GM23338 (cell line): ENCODE measurements around the gene LUC7L2.
"Not testable (repeated sequence)": the region's sequence is repeated elsewhere in the genome, so short reads cannot be mapped to it uniquely, and the experiment has no call there.

Experiments
- CREB1 ChIP-seq: fragments of 250-450 bp; sonication (Bioruptor Pico); IDR thresholded peaks from 2 replicates; pipeline ENCODE4 v1.5.0; 2020; ENCODE audit warnings: low read depth, mild to moderate bottlenecking, moderate library complexity
- EZH2 ChIP-seq: fragments of 200-600 bp; sonication (generic); IDR thresholded peaks from one replicate; pipeline ENCODE4 v1.8.0; 2017; ENCODE audit warnings: antibody characterized with exemption, mild to moderate bottlenecking, low read depth; ENCODE audit not compliant: unreplicated experiment
- EZH2phosphoT487 ChIP-seq: fragments of 200-600 bp; sonication (generic); IDR thresholded peaks from one replicate; pipeline ENCODE4 v1.8.1; 2018; ENCODE audit warnings: antibody characterized with exemption; ENCODE audit not compliant: unreplicated experiment
- JUNB ChIP-seq: IDR thresholded peaks from one replicate; pipeline ENCODE4 v1.6.1; 2016; ENCODE audit warnings: antibody characterized with exemption; ENCODE audit not compliant: unreplicated experiment
- NANOG ChIP-seq: IDR thresholded peaks from 2 replicates; pipeline ENCODE4 v1.6.1; 2016; ENCODE audit warnings: antibody characterized with exemption, borderline replicate concordance
- POLR2AphosphoS5 ChIP-seq: IDR thresholded peaks from 2 replicates; pipeline ENCODE4 v1.6.1; 2016; ENCODE audit warnings: antibody characterized with exemption, low read depth
- ZNF114 ChIP-seq: fragments of 250-450 bp; sonication (Bioruptor Pico); IDR thresholded peaks from 2 replicates; pipeline ENCODE4 v1.5.0; 2020; ENCODE audit warnings: mild to moderate bottlenecking, moderate library complexity
- TF ChIP-seq, protein P1 (sequence below), 2 experiments: fragments of 200-600 bp in 1 of 2; sonication (generic) in 1 of 2; conservative IDR thresholded peaks; 2 replicates each; pipeline versions ENCODE4 v1.5.1 to v1.6.1; 2016 to 2017; ENCODE audit warnings: antibody characterized with exemption in 2 of 2, low read depth in 2 of 2, mild to moderate bottlenecking in 2 of 2, moderate library complexity in 1 of 2
- TF ChIP-seq, protein P2 (sequence below): fragments of 250-450 bp; sonication (Bioruptor Pico); IDR thresholded peaks from 2 replicates; pipeline ENCODE4 v1.5.0; 2020; ENCODE audit warnings: mild to moderate bottlenecking, moderate library complexity
- TF ChIP-seq, protein P3 (sequence below): IDR thresholded peaks from 2 replicates; pipeline ENCODE4 v1.6.1; 2016; ENCODE audit warnings: antibody characterized with exemption

DNA sequence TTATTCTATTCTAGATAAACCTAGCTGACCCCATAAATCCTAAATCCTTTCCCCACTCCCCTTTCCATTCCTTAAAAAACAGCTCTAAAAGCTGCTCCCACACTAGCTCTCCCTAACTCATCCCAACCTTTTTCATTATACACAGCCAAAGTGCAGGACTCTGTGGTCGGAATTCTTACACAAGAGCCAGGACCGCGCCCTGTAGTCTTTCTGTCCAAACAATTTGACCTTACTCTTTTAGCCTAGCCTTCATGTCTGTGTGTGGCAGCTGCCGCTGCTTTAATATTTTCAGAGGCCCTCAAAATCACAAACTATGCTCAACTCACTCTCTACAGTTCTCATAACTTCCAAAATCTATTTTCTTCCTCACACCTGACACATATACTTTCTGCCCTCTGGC is 104.8 kb downstream of the LUC7L2 start:
- TF ChIP-seq, protein P1, sequence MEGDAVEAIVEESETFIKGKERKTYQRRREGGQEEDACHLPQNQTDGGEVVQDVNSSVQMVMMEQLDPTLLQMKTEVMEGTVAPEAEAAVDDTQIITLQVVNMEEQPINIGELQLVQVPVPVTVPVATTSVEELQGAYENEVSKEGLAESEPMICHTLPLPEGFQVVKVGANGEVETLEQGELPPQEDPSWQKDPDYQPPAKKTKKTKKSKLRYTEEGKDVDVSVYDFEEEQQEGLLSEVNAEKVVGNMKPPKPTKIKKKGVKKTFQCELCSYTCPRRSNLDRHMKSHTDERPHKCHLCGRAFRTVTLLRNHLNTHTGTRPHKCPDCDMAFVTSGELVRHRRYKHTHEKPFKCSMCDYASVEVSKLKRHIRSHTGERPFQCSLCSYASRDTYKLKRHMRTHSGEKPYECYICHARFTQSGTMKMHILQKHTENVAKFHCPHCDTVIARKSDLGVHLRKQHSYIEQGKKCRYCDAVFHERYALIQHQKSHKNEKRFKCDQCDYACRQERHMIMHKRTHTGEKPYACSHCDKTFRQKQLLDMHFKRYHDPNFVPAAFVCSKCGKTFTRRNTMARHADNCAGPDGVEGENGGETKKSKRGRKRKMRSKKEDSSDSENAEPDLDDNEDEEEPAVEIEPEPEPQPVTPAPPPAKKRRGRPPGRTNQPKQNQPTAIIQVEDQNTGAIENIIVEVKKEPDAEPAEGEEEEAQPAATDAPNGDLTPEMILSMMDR (conservative IDR thresholded peaks at IDR 0.05; ENCODE audit: low read depth in 2 of 2): not testable (repeated sequence)
- not testable (repeated sequence) for TF ChIP-seq JUNB; ZNF114 (CRISPR knock-in tag); EZH2; POLR2AphosphoS5; CREB1; EZH2phosphoT487; NANOG
- TF ChIP-seq, protein P2, sequence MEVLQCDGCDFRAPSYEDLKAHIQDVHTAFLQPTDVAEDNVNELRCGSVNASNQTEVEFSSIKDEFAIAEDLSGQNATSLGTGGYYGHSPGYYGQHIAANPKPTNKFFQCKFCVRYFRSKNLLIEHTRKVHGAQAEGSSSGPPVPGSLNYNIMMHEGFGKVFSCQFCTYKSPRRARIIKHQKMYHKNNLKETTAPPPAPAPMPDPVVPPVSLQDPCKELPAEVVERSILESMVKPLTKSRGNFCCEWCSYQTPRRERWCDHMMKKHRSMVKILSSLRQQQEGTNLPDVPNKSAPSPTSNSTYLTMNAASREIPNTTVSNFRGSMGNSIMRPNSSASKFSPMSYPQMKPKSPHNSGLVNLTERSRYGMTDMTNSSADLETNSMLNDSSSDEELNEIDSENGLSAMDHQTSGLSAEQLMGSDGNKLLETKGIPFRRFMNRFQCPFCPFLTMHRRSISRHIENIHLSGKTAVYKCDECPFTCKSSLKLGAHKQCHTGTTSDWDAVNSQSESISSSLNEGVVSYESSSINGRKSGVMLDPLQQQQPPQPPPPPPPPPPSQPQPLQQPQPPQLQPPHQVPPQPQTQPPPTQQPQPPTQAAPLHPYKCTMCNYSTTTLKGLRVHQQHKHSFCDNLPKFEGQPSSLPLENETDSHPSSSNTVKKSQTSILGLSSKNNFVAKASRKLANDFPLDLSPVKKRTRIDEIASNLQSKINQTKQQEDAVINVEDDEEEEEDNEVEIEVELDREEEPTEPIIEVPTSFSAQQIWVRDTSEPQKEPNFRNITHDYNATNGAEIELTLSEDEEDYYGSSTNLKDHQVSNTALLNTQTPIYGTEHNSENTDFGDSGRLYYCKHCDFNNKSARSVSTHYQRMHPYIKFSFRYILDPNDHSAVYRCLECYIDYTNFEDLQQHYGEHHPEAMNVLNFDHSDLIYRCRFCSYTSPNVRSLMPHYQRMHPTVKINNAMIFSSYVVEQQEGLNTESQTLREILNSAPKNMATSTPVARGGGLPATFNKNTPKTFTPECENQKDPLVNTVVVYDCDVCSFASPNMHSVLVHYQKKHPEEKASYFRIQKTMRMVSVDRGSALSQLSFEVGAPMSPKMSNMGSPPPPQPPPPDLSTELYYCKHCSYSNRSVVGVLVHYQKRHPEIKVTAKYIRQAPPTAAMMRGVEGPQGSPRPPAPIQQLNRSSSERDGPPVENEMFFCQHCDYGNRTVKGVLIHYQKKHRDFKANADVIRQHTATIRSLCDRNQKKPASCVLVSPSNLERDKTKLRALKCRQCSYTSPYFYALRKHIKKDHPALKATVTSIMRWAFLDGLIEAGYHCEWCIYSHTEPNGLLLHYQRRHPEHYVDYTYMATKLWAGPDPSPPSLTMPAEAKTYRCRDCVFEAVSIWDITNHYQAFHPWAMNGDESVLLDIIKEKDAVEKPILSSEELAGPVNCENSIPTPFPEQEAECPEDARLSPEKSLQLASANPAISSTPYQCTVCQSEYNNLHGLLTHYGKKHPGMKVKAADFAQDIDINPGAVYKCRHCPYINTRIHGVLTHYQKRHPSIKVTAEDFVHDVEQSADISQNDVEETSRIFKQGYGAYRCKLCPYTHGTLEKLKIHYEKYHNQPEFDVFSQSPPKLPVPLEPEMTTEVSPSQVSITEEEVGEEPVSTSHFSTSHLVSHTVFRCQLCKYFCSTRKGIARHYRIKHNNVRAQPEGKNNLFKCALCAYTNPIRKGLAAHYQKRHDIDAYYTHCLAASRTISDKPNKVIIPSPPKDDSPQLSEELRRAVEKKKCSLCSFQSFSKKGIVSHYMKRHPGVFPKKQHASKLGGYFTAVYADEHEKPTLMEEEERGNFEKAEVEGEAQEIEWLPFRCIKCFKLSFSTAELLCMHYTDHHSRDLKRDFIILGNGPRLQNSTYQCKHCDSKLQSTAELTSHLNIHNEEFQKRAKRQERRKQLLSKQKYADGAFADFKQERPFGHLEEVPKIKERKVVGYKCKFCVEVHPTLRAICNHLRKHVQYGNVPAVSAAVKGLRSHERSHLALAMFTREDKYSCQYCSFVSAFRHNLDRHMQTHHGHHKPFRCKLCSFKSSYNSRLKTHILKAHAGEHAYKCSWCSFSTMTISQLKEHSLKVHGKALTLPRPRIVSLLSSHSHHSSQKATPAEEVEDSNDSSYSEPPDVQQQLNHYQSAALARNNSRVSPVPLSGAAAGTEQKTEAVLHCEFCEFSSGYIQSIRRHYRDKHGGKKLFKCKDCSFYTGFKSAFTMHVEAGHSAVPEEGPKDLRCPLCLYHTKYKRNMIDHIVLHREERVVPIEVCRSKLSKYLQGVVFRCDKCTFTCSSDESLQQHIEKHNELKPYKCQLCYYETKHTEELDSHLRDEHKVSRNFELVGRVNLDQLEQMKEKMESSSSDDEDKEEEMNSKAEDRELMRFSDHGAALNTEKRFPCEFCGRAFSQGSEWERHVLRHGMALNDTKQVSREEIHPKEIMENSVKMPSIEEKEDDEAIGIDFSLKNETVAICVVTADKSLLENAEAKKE (CRISPR knock-in tag): not testable (repeated sequence)
- TF ChIP-seq, protein P3, sequence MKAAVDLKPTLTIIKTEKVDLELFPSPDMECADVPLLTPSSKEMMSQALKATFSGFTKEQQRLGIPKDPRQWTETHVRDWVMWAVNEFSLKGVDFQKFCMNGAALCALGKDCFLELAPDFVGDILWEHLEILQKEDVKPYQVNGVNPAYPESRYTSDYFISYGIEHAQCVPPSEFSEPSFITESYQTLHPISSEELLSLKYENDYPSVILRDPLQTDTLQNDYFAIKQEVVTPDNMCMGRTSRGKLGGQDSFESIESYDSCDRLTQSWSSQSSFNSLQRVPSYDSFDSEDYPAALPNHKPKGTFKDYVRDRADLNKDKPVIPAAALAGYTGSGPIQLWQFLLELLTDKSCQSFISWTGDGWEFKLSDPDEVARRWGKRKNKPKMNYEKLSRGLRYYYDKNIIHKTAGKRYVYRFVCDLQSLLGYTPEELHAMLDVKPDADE: not testable (repeated sequence)
